Fibroblast of skin of left quadriceps (primary cell): ENCODE data around the gene CRLF2.
"Not testable (repeated sequence)": the region's sequence is repeated elsewhere in the genome, so short reads cannot be mapped to it uniquely, and the experiment has no call there.

Experiments used
- DNase-seq, 2 experiments: peaks; one replicate each; pipeline ENCODE4 v3.0.0-alpha.2; 2013; ENCODE audit warnings: low read depth in 2 of 2

Gene CRLF2

GRCh38 chrX:1213971-1214370 is 1.5 kb upstream of the CRLF2 start:
- no peak for DNase-seq

GRCh38 chrX:1210844-1211243 is 1.6 kb downstream of the CRLF2 start:
- DNase-seq = no peak

- DNase-seq = no peak
These were observed 4.9 kb downstream of the CRLF2 start for GRCh38 chrX:1207496-1208025.

GRCh38 chrX:1205681-1206611 is 6.5 kb downstream of the CRLF2 start:
- peak; percentile 85 to 88 for DNase-seq

- DNase-seq = no peak
These were observed 10.2 kb downstream of the CRLF2 start for GRCh38 chrX:1202251-1202650.

GRCh38 chrX:1196436-1196835 is 16.0 kb downstream of the CRLF2 start:
- DNase-seq = no peak

- not testable (repeated sequence) for DNase-seq
These were observed 20.3 kb downstream of the CRLF2 start for GRCh38 chrX:1192196-1192595.

GRCh38 chrX:1190596-1191145 is 21.8 kb downstream of the CRLF2 start:
- DNase-seq = no peak

GRCh38 chrX:1185561-1185960 is 26.9 kb downstream of the CRLF2 start:
- DNase-seq = no peak

- DNase-seq = no peak
These were observed 30.2 kb downstream of the CRLF2 start for GRCh38 chrX:1182211-1182610.

GRCh38 chrX:1181661-1182060 is 30.8 kb downstream of the CRLF2 start:
- DNase-seq = not testable (repeated sequence)

GRCh38 chrX:1181170-1181569 is 31.3 kb downstream of the CRLF2 start:
- no peak for DNase-seq

GRCh38 chrX:1178580-1179057 is 33.8 kb downstream of the CRLF2 start:
- DNase-seq = peak; percentile 78 to 79

- DNase-seq = not testable (repeated sequence)
These were observed 35.7 kb downstream of the CRLF2 start for GRCh38 chrX:1176531-1177320.

GRCh38 chrX:1174609-1175545 is 37.6 kb downstream of the CRLF2 start:
- DNase-seq = not testable (repeated sequence)

GRCh38 chrX:1173435-1173834 is 39.0 kb downstream of the CRLF2 start:
- DNase-seq = not testable (repeated sequence)

GRCh38 chrX:1172496-1172895 is 40.0 kb downstream of the CRLF2 start:
- DNase-seq = no peak

GRCh38 chrX:1171915-1172314 is 40.5 kb downstream of the CRLF2 start:
- not testable (repeated sequence) for DNase-seq

- DNase-seq = no peak
These were observed 42.2 kb downstream of the CRLF2 start for GRCh38 chrX:1170243-1170642.

- no peak for DNase-seq
These were observed 43.3 kb downstream of the CRLF2 start for GRCh38 chrX:1169189-1169588.
